LNCaP clone FGC (cell line): ENCODE data around the gene ZFP64.

Experiments
- DNase-seq: peaks from one replicate; pipeline ENCODE4 v3.0.0-alpha.2; 2011; ENCODE audit warnings: low read depth
- H3K4me3 ChIP-seq: 2 replicates; pipeline ENCODE4 v1.5.1; 2011; ENCODE audit warnings: mild to moderate bottlenecking, low read depth, low read length, control low read depth
- TF ChIP-seq, protein P1 (sequence below): IDR thresholded peaks from 2 replicates; pipeline ENCODE4 v1.5.1; 2012; ENCODE audit warnings: mild to moderate bottlenecking; ENCODE audit not compliant: control insufficient read depth, insufficient read depth; ENCODE audit errors: extremely low read depth

The ZFP64 gene

DNA sequence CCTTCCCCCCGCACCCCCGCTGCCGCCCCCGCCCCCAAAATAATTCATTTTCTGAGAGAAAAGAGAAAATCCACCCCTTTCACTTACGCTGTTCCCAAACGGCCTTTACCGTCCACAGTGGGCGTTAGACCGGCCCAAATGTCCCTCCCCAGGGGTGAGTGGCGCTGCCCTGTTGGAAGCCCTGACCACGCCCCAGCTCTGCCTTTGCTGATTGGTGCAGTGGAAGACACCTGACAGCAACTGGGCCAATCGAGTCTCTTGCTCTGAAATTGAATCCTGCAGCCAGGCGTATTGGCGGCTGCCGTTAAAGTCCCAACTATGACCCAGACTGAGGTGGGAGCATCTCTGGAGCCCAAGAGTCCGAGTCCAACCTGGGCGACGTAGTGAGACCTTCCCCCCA lies 15.7 kb downstream of the ZFP64 start:
- H3K4me3 ChIP-seq = no peak overlapping the region
- TF ChIP-seq, protein P1, sequence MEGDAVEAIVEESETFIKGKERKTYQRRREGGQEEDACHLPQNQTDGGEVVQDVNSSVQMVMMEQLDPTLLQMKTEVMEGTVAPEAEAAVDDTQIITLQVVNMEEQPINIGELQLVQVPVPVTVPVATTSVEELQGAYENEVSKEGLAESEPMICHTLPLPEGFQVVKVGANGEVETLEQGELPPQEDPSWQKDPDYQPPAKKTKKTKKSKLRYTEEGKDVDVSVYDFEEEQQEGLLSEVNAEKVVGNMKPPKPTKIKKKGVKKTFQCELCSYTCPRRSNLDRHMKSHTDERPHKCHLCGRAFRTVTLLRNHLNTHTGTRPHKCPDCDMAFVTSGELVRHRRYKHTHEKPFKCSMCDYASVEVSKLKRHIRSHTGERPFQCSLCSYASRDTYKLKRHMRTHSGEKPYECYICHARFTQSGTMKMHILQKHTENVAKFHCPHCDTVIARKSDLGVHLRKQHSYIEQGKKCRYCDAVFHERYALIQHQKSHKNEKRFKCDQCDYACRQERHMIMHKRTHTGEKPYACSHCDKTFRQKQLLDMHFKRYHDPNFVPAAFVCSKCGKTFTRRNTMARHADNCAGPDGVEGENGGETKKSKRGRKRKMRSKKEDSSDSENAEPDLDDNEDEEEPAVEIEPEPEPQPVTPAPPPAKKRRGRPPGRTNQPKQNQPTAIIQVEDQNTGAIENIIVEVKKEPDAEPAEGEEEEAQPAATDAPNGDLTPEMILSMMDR = no peak
- no peak for DNase-seq

DNA sequence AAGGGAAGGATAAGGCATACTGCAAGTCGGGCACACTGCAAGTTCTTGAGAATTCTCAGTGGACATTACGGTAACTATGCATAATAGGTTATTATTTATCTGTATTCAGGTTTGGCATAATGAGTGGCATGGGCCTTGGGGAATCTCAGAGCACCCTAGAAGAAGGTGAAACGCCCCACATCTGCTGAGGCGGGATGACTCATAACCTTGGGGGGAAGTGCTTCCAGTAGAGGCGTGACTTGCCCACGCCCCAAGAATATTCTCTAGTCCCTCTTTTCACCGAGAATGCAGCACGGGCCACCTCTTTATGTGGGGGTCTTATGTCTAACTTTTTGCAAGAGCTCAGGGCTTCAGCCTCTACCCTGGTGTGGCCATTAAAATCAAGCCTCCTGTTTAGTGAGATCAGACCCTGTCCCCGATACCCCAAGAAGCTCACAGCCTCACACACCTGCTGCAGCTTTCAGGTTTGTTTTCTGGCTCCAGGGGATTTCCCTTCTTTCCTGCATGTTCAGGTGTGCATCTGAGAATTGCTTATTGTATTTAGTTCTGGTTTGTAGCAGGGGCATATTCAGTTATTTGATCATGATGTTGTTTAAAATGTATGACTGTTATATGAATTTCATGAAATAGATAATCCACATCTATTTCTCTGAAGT lies 19.1 kb downstream of the ZFP64 start:
- no peak overlapping the region for H3K4me3 ChIP-seq
- TF ChIP-seq, protein P1 = no peak
- DNase-seq = no peak

DNA sequence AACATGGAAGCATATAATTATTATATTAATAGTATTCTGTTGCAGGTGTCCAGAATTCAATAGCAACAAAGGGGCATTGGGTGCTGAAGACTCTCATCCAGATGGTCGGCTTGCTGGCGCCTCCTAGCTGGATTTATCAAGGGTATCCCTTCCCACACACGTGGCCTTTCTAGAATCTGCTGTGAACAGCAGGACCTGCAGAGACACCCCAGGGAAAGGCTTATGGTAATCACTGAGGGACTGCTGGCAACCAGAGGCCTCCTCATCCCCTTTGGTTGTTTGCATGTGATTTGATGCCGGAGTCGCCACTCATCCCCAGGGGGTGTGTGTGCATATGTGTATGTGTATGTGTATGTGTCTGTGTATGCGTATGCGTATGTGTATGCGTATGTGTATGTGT lies 20.6 kb downstream of the ZFP64 start:
- no peak for DNase-seq
- no peak overlapping the region for H3K4me3 ChIP-seq
- TF ChIP-seq, protein P1 = no peak

DNA sequence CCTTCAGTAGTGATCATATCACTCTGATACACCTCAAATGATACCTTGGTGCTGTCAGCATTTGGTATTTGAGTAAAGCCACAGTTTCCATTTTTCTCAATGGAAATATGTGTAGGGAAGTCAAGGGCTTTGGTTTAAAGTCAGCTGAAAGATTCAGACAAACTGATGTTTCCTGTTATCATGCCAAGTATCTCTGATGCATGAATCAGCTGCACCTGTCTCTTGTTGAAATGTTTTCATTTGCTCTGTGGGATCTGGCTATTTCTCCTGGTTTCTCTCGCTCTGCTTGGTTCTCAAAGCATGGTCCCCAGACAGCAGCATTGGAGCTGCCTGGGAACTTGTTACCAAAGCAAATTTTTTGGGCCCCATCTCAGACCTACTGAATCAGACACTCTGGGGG lies 23.5 kb downstream of the ZFP64 start:
- TF ChIP-seq, protein P1 = no peak
- H3K4me3 ChIP-seq = no peak overlapping the region
- no peak for DNase-seq

DNA sequence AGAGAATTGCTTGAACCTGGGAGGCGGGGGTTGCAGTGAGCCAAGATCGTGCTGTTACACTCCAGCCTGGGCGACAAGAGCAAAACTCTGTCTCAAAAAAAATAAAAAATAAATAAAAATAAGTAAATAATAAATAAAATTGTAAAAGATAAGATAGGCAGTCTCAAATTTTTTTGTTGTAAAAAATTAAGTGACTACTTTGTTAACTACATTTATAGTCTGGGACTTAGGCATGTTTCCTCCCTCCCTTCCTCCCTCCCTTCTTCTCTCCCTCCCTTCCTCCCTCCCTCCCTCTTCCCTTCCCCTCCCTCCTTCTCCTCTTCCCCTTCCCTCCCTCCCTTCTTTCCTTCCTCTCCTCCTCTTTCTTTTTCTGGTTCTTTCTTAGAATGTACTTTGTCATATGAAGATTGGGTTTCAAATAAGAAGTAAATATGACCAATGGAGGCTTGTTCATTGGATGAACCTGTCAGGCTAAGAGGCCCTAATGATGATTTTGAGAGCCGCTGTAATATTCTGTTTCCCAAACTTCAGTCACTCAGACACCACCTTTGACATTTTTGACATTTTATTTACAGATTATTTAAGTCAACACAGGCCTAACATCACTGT lies 24.2 kb downstream of the ZFP64 start:
- DNase-seq = no peak

DNA sequence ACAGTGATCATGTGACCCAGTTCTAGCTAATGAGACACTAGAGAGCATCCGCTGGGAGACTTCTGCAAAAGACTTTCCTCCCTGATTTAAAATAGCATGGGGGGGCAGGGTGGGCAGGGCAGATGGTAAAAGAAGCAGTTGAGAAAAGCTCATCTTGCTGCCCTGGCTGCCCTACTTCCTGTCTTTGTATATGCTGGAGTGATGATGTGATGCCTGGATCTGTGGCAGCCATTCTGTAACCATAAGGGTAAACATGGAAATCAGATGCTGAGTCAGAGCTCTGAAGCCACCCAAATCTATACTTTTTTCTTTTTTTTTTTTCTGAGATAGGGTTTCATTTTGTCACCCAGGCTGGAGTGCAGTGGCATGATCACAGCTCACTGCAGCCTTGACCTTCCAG lies 25.4 kb downstream of the ZFP64 start:
- TF ChIP-seq, protein P1 = no peak
- H3K4me3 ChIP-seq = no peak overlapping the region
- no peak for DNase-seq

More for the DNA sequence above, 24.2 kb downstream of the ZFP64 start:
- no peak overlapping the region for H3K4me3 ChIP-seq
- TF ChIP-seq, protein P1 = no peak
